Measurements from ENCODE around the gene ITGB1.

ITGB1 gene

GRCh38 chr10:32889631-32890212, 68.3 kb downstream of the ITGB1 start:
- no peak for DNase-seq (ENCODE audit: low read depth in 3 of 3)

GRCh38 chr10:32888161-32888927, 69.7 kb downstream of the ITGB1 start:
- DNase-seq (ENCODE audit: low read depth in 3 of 3): no peak

- no peak for DNase-seq (ENCODE audit: low read depth in 3 of 3)
Observed at GRCh38 chr10:32887481-32887880, 70.5 kb downstream of the ITGB1 start.

- no peak for DNase-seq (ENCODE audit: low read depth in 3 of 3)
Observed at GRCh38 chr10:32882076-32882475, 76.0 kb downstream of the ITGB1 start.

- DNase-seq (ENCODE audit: low read depth in 3 of 3): no peak
Observed at GRCh38 chr10:32878646-32879045, 79.4 kb downstream of the ITGB1 start.

- DNase-seq (ENCODE audit: low read depth in 3 of 3): no peak
Observed at GRCh38 chr10:32877915-32878314, 80.1 kb downstream of the ITGB1 start.

- no peak for DNase-seq (ENCODE audit: low read depth in 3 of 3)
Observed at GRCh38 chr10:32865170-32865569, 92.9 kb downstream of the ITGB1 start.

- DNase-seq (ENCODE audit: low read depth in 3 of 3): no peak
Observed at GRCh38 chr10:32854435-32854834, 103.6 kb downstream of the ITGB1 start.

GRCh38 chr10:32851301-32851700, 106.7 kb downstream of the ITGB1 start:
- no peak for DNase-seq (ENCODE audit: low read depth in 3 of 3)
